Endothelial cell of umbilical vein (primary cell): ENCODE results near the gene UBD.

ENCODE experiments used
- CTCF ChIP-seq, 2 donors: IDR thresholded peaks; 1 replicate in 1 of 2; 2 replicates in 1 of 2; pipeline ENCODE4 v1.5.1; 2011; ENCODE audit warnings: low read length in 2 of 2, mild to moderate bottlenecking in 2 of 2, moderate library complexity in 2 of 2, control low read depth in 1 of 2, inconsistent platforms in 1 of 2, low read depth in 1 of 2; ENCODE audit not compliant: insufficient read depth in 1 of 2; ENCODE audit errors: extremely low read depth in 1 of 2
- EZH2 ChIP-seq: IDR thresholded peaks from 2 replicates; pipeline ENCODE4 v1.6.1; 2012; ENCODE audit warnings: borderline replicate concordance, low read depth, mild to moderate bottlenecking, moderate library complexity, low read length, inconsistent platforms; ENCODE audit not compliant: severe bottlenecking
- FOS ChIP-seq: IDR thresholded peaks from 2 replicates; pipeline ENCODE4 v1.6.1; 2011; ENCODE audit warnings: mild to moderate bottlenecking, low read length, moderate library complexity, borderline replicate concordance; ENCODE audit not compliant: insufficient read depth
- GATA2 ChIP-seq: IDR thresholded peaks from 2 replicates; pipeline ENCODE4 v1.7.0; 2011; ENCODE audit warnings: low read depth, mild to moderate bottlenecking, moderate library complexity, mixed read lengths, low read length; ENCODE audit not compliant: insufficient read length, insufficient read depth
- JUN ChIP-seq: IDR thresholded peaks from 2 replicates; pipeline ENCODE4 v1.6.1; 2011; ENCODE audit warnings: borderline replicate concordance, low read depth; ENCODE audit not compliant: insufficient read length, insufficient read depth
- MYC ChIP-seq: IDR thresholded peaks from one replicate; pipeline ENCODE4 v1.6.1; 2011; ENCODE audit warnings: mild to moderate bottlenecking, low read depth, low read length
- POLR2A ChIP-seq: IDR thresholded peaks from 2 replicates; pipeline ENCODE4 v1.6.1; 2012; ENCODE audit warnings: low read depth, mild to moderate bottlenecking, control low read depth, low read length
- POLR2AphosphoS5 ChIP-seq: IDR thresholded peaks from 2 replicates; pipeline ENCODE4 v1.6.1; 2012; ENCODE audit warnings: low read depth, mild to moderate bottlenecking, control low read depth, low read length, moderate library complexity; ENCODE audit not compliant: insufficient read depth
- TF ChIP-seq, protein P1 (sequence below): IDR thresholded peaks from 2 replicates; pipeline ENCODE4 v1.6.1; 2011; ENCODE audit not compliant: insufficient read depth, insufficient read length

GRCh38 chr6:29567991-29568390, 8.5 kb upstream of the UBD start:
- TF ChIP-seq CTCF (IDR thresholded peaks at IDR 0.05; ENCODE audit: extremely low read depth in 1 of 2, insufficient read depth in 1 of 2, low read depth in 1 of 2, low read length in 2 of 2) (no peak), POLR2A (no peak), POLR2AphosphoS5 (no peak), MYC (no peak), EZH2 (no peak), FOS (no peak), GATA2 (no peak), JUN (no peak)
- TF ChIP-seq, protein P1, sequence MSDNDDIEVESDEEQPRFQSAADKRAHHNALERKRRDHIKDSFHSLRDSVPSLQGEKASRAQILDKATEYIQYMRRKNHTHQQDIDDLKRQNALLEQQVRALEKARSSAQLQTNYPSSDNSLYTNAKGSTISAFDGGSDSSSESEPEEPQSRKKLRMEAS, result no peak
